HG03159 (cell line): ENCODE data around the gene TMEM263.
A peak's percentile ranks its signal among the peaks of the same experiment; 100 is the strongest.
"Not testable (repeated sequence)": the region's sequence is repeated elsewhere in the genome, so short reads cannot be mapped to it uniquely, and the experiment has no call there.

ENCODE experiments used
- ATAC-seq: cut with Tn5 transposase; IDR thresholded peaks from one replicate; pipeline ENCODE4 v1.9.1; 2021; ENCODE audit warnings: mild to moderate bottlenecking, moderate library complexity; ENCODE audit not compliant: unreplicated experiment

The TMEM263 gene

GRCh38 chr12:106955377-106956047, at the start of gene TMEM263:
Gene TMEM263, plus strand, starts transcription at chr12:106955907. Its CDS starts 11,210 bp downstream, at chr12:106967117.
- ATAC-seq, result peak; percentile 86

DNA sequence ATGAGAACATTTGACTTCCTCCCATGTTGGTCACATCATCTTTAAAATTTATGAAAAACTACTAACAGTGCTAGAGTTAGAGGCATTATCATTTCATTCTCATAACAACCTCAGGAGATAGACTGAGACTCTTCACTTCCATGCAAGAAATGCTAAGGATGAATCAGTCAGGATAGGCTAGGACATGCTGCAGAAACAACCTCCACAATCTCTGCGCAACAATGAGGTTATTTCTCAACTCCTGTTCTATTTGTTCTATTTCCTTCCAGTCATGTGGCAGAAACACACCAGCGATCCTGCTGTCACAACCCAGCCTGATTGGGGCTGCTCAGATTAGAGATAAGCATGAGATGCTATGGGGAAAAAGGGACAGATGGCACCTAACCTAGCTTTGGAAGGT, 49.0 kb upstream of the TMEM263 start:
- no peak for ATAC-seq

GRCh38 chr12:106907411-106907810, 48.3 kb upstream of the TMEM263 start:
- no peak for ATAC-seq

- no peak for ATAC-seq
Observed at GRCh38 chr12:106907846-106908245, 47.9 kb upstream of the TMEM263 start.

- ATAC-seq, result no peak
Observed at GRCh38 chr12:106908561-106908960, 47.1 kb upstream of the TMEM263 start.

DNA sequence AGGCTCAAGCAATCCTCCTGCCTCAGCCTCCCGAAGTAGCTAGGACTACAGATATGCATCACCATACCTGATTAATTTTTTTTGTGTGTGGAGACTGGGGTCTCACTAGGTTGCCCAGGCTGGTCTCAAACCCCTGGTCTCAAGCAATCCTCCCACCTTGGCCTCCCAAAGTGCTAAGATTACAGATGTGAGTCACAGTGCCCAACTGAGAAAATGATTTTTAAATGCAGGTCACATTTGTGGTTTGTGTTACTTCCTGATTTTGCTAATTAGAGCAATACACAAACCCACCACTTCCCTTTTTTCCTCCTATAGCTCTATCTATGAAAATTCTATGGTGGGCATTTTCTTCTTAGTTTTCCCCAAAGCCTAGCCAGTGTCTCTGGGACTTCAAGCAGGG, 45.5 kb upstream of the TMEM263 start:
- peak; percentile 62 for ATAC-seq

GRCh38 chr12:106911581-106911980, 44.1 kb upstream of the TMEM263 start:
- no peak for ATAC-seq

GRCh38 chr12:106913456-106913855, 42.3 kb upstream of the TMEM263 start:
- no peak for ATAC-seq

DNA sequence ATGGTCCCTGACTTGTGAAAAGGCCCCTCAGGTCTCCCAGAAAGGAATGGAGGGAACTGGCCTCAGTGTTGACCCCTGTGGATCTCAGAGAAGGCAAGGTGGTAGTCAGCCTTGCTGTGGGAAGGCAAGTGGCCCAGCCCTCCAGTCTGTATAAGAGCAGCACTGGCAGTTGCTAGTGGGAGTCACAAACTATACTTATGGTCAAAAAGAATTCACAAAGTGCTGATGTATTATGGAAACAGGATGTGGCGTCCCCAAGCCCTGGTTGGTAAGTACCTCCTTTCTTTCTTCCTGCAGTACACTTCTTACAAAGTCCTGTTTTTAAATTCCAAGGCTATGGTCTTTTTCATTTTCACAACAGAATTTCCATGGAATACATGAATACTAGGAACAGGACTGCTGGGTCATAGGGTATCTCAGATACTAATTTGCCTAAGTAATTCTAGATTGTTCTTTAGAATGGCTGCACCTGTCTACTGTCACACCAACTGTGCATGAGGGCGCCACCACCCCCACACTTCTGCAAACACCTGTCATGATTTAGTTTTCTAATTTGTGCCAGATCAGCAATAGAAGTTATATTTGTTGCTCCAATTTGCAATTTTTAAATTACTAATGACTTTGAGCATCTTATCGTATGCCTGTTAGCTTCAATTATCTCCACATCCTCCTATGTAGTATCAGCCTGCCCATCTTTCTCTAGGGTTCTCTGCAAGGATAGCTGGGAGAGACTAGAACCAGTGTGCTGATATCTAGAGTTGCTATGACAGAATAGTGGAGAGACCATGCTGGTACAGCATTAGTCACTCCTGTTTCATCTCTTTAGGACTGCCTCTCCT, 40.7 kb upstream of the TMEM263 start:
- peak; percentile 68 for ATAC-seq

DNA sequence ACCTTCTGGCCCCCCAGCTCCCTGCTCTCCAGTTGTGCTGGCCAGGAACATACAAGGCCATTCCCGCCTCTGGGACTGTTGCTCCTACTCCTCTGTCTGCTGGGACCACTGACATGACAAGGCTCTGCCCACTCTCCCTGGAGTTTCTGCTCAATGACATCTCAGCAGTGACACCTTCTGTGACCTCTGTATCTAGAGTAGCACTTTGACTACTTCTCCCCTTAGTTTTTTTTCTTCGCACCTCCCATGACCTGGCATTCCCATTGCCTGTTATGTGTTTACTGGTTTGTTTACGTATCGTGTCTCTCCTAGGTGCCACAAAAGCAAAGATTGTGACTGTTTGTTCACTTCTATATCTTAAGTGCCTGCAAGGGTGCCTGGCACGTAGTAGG, 40.1 kb upstream of the TMEM263 start:
- no peak for ATAC-seq

DNA sequence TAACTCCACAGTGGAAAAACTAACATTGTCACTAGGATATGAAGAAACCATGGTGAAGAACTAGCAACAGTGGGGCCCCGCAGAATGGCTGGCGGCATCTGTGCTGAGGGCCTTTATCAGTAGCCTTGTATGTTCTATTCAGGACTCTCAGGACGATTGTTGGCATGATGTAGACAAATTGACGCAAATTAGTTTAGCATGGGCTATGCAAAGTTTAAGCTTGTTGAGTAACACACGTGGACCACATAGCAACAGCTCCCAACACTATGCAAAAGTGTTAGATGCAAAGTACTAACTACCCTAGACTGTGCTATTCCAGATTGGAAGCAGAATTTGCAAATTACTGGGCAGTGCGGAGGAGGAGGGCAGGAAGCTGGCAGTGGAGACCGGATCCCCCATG, 38.2 kb upstream of the TMEM263 start:
- no peak for ATAC-seq

GRCh38 chr12:106918746-106919145, 37.0 kb upstream of the TMEM263 start:
- ATAC-seq, result no peak

DNA sequence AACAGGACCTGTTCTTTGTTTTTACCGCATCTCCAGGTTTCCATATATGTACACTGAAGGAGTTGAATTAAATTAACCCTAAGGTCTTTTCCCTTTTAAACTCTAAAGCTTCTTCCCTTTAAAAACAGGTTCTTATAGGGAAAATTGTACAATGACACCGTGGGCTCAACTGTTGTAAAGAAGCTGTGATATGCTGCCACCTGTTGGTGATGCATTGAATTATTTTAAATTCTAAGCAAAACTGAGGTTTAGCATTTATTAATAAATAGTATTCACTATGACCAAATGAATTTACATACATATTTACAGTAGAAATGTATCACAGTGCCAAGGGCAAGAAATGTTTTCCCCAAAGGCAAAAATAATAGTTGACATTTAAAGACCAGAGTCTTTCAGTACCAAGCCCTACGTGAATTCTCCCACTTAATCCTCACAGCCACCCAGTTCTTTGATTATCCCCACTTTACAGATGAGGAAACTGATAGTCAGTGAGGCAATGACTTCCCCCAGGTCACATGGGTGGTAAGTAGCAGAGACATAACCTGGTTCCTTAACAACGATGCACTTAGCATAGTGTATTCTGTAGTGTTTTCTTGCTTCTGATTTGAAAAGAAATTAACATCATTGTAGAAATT, 35.7 kb upstream of the TMEM263 start:
- ATAC-seq, result no peak

DNA sequence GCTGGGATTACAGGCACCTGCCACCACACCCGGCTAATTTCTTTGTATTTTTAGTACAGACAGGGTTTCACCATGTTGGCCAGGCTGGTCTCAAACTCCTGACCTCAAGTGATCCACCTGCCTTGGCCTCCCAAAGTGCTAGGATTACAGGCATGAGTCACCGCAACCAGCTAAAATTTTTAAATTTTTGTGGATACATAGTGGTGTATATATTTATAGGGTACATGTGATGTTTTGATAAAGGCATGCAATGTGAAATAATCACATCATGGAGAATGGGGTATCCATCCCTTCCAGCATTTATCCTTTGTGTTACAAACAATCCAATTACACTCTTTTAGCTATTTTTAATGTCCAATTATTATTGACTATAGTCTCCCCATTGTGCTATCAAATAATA, 33.7 kb upstream of the TMEM263 start:
- not testable (repeated sequence) for ATAC-seq

- ATAC-seq, result not testable (repeated sequence)
Observed at GRCh38 chr12:106923594-106923993, 32.1 kb upstream of the TMEM263 start.

- ATAC-seq, result no peak
Observed at GRCh38 chr12:106924268-106924861, 31.3 kb upstream of the TMEM263 start.

GRCh38 chr12:106926657-106927056, 29.1 kb upstream of the TMEM263 start:
- ATAC-seq, result no peak

GRCh38 chr12:106934277-106934676, 21.4 kb upstream of the TMEM263 start:
- no peak for ATAC-seq

- no peak for ATAC-seq
Observed at GRCh38 chr12:106941481-106942156, 14.1 kb upstream of the TMEM263 start.

DNA sequence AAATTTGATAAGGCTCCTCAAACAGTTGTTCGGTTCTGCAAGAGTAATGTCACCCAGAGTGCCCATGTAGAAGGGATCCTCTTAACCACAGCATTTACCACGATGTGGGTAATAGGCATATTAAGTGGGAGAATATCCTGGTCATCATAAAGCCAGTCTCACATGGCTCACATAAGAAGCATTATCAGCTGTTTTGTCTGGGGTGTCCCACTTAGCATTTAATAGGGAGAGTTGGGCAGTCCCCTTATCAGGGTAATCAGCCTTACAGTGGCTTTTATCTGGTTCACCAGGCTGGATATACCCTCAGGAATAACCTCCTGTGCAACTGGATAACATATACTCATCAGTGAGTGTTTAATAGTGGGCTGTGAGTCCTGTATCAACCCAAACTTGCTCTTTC, 12.9 kb upstream of the TMEM263 start:
- no peak for ATAC-seq
